SJCRH30 (cell line): ENCODE results near the gene KNDC1. TPM values are rescaled to one million over a fixed set of nuclear protein-coding genes. Genes with fewer than 3 reads are reported as not detected.

ENCODE experiments used
- DNase-seq, 2 experiments: peaks; one replicate each; pipeline ENCODE4 v3.0.0-alpha.2; 2015 to 2020
- H3K27ac ChIP-seq: fragments of 250-450 bp; sonication (Bioruptor Pico); 2 replicates; pipeline ENCODE4 v1.5.1; 2020; ENCODE audit warnings: mild to moderate bottlenecking, moderate library complexity
- H3K27me3 ChIP-seq: fragments of 250-450 bp; sonication (Bioruptor Pico); 2 replicates; pipeline ENCODE4 v1.5.1; 2020; ENCODE audit warnings: mild to moderate bottlenecking, moderate library complexity
- H3K36me3 ChIP-seq: fragments of 250-450 bp; sonication (Bioruptor Pico); 2 replicates; pipeline ENCODE4 v1.5.1; 2020; ENCODE audit warnings: mild to moderate bottlenecking, moderate library complexity
- H3K4me1 ChIP-seq: fragments of 250-450 bp; sonication (Bioruptor Pico); 2 replicates; pipeline ENCODE4 v1.5.1; 2020; ENCODE audit warnings: mild to moderate bottlenecking, moderate library complexity
- H3K4me3 ChIP-seq: fragments of 250-450 bp; sonication (Bioruptor Pico); 2 replicates; pipeline ENCODE4 v1.5.1; 2020; ENCODE audit warnings: mild to moderate bottlenecking, moderate library complexity
- H3K9me3 ChIP-seq: fragments of 250-450 bp; sonication (Bioruptor Pico); replicated peaks from 2 replicates; pipeline ENCODE4 v1.5.1; 2020; ENCODE audit warnings: mild to moderate bottlenecking, moderate library complexity
- total RNA-seq: library from RNA; depleted of rRNA; stranded (reverse); fragments of >200 nt; shearing (Covaris generic); gene quantifications from 2 replicates; pipeline ENCODE4 v1.2.3, GENCODE V29; 2014

Gene KNDC1
- total RNA-seq, 1 experiment from 2014 or later: 1.1 TPM

DNA sequence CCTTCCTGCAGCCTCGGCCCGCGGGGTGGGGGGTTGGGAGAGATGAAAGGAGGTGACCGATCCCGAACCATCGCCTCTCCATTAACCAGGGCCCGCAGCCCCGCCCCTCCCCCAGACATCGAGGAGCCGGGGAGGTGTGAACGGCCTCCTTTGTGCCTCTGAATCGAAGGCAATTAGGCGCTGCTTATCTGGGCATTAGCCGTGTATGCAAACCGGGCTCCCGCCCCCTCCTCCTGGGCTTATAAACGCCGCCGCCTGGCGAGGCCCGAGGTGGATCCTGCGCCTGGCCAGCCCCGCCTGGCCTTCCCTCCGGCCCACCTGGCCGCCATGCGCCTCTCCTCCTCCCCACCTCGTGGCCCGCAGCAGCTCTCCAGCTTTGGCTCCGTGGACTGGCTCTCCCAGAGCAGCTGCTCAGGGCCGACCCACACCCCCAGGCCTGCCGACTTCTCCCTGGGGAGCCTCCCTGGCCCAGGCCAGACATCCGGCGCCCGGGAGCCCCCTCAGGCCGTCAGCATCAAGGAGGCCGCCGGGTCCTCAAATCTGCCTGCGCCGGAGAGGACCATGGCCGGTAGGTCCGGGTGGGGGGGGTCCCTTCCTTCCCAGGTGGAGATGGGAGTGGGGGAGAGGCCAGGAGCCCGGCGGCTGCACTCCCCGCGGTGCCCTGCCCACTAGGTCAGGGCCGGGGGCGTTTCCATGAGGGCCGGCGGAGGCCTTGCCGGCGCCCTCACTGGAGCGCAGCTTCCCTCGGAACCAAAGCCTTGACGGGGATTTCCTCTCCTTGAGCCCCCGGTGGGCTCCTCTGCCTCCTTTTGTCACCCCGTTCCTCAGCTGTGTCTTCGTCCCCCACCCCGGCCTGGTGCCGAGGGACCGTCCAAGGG is 77.8 kb downstream of the KNDC1 start, which contains the start of gene VENTX:
Gene VENTX (plus strand): TSS at position 268 of the 878 bp plus-strand sequence. CDS start 60 bp downstream, at position 328.
- H3K27ac ChIP-seq: no peak within 1 kb of the TSS
- H3K27me3 ChIP-seq: no peaks in the 10 kb centered on the region
- no peaks in the 10 kb centered on the region for H3K9me3 ChIP-seq
- peak within 1 kb of the TSS; percentile 31 for H3K4me3 ChIP-seq
- peak in 1 of 2 experiments; percentile 46 for DNase-seq
- no peaks in the 10 kb centered on the region for H3K4me1 ChIP-seq
- no peaks in the 10 kb centered on the region for H3K36me3 ChIP-seq

DNA sequence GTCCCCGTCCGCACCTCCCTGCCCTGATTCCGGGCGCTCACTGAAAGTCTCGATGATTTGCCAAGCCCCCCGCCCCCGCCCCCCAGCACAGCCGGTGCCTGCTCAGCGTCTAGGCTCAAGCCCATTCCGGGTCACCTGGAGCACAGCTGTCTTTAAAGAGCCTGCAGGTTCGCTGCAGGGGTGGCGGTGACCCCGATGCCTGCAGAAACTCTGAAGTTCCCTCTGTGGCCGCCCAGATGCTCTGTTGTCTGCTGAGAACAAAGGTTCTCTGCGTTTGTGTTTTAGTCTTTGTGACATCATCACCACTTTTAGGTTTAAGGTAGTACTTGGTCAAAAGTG is 78.4 kb downstream of the KNDC1 start:
- H3K36me3 ChIP-seq: no peaks in the 10 kb centered on the region
- no peaks in the 10 kb centered on the region for H3K27me3 ChIP-seq
- H3K4me3 ChIP-seq: no peak overlapping the region; the same call in 1 of the 2 replicates
- DNase-seq: no peak
- no peaks in the 10 kb centered on the region for H3K4me1 ChIP-seq
- H3K9me3 ChIP-seq: no peaks in the 10 kb centered on the region
- no peak overlapping the region for H3K27ac ChIP-seq

DNA sequence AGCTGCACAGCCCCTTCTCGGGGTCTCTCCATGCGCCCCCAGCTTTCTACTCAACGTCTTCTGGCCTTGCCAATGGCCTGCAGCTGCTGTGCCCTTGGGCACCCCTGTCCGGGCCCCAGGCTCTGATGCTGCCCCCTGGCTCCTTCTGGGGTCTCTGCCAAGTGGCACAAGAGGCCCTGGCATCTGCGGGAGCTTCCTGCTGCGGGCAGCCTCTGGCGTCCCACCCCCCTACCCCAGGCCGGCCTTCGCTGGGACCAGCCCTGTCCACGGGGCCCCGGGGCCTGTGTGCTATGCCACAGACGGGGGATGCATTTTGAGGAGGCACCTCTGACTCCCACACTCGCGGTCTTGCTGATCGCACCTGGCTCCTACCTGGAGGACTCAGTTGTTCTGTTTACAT is 80.0 kb downstream of the KNDC1 start:
- H3K27me3 ChIP-seq: no peaks in the 10 kb centered on the region
- H3K9me3 ChIP-seq: no peaks in the 10 kb centered on the region
- no peak overlapping the region for H3K4me3 ChIP-seq
- no peaks in the 10 kb centered on the region for H3K4me1 ChIP-seq
- H3K27ac ChIP-seq: no peak overlapping the region
- H3K36me3 ChIP-seq: no peaks in the 10 kb centered on the region
- DNase-seq: no peak

DNA sequence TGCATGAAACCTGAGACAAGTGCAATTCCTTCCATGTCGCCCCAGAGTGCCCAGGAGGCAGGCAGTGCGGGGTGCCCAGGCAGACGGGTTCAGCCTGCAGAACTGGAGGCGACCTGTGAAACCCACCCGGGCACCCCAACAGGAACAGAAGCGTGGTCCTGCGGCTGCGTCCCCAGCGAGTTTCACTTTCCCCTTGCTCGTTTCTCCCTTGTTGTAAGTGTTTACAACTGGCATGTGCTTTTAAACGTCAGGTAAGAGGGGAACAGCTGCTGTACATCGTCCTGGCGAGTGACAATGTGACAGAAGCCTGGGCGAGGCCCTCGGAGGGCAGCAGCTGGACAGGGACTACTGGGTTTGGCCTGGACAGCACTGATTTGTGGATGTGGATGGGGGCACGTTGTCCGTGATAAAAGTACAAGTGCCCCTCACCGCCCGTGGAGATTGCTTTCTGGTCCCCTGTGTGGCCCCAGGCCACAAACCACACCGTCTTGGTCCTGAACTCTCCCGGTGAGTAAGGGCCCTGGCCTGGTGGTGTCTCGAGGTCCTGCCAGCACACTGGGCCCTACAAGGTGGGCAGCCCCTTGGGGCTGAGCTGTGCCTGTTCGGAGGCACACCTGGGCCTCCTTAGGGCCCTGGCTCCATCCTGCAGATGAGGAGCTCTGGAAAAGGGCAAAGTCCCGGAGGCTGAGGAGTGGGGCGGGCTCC is 81.6 kb downstream of the KNDC1 start:
- no peaks in the 10 kb centered on the region for H3K36me3 ChIP-seq
- H3K4me1 ChIP-seq: no peaks in the 10 kb centered on the region
- no peaks in the 10 kb centered on the region for H3K27me3 ChIP-seq
- no peak overlapping the region for H3K4me3 ChIP-seq
- no peaks in the 10 kb centered on the region for H3K9me3 ChIP-seq
- no peak overlapping the region for H3K27ac ChIP-seq
- no peak for DNase-seq

DNA sequence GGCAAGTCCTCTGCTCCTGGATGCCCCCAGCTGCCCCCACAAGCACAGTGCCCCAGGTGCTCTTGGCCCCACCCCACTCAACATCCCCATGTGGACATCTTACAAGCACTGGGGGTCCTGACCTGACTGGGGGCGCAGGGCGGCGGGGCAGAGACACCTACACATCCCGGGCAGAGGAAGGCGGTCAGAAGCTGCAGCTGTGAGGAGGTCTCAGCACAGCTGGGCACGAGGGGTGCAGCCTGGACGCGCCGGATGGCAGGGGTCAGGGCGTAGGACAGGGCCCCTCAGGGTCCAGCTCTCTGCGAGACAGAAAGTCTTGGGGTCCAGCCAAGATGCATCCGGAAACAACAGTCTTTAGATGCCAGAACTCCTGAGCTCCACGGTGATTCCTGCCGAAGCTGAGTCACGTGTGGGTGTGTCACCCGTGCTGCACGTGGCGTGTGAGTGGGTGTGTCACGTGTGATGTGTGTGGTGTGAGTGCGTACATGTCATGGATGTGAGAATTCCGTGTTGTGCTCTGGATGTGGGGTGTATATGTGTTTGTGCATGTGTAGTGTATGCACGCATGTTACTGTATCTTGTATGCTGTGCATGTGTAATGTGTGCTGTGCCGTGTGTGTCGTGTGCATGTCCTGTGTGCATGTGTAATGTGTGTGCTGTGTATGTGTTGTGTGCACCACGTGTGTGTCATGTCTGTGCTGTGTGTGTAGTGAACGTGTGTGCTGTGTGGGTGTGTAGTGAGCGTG is 82.8 kb downstream of the KNDC1 start:
- H3K4me1 ChIP-seq: no peaks in the 10 kb centered on the region
- no peaks in the 10 kb centered on the region for H3K27me3 ChIP-seq

DNA sequence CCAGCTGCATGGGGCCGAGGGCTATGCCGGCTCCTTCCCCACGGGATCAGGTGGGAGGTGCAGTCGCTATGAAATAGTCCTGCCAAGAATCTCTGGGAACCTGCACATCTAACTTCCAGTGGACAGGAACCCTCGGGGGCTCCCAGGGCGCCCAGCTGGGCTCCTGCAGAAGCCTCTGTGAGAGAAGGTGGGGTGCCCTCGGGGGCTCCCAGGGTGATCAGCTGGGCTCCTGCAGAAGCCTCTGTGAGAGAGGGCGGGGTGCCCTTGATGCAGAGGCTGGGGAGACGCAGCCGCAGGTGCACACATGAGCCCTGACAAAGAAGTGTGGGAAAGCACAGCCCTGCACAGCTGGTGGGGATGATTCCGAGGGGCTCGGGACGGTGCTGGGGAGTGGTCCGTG is 83.6 kb downstream of the KNDC1 start:
- H3K4me1 ChIP-seq: peaks cover 5% of the 10 kb centered on the region; the same call in 1 of the 2 replicates
- H3K27ac ChIP-seq: no peak overlapping the region
- DNase-seq: no peak
- no peaks in the 10 kb centered on the region for H3K27me3 ChIP-seq
- no peaks in the 10 kb centered on the region for H3K36me3 ChIP-seq
- H3K9me3 ChIP-seq: no peaks in the 10 kb centered on the region
- H3K4me3 ChIP-seq: no peak overlapping the region

More for the DNA sequence above, 82.8 kb downstream of the KNDC1 start:
- no peak overlapping the region for H3K27ac ChIP-seq
- no peak for DNase-seq
- H3K9me3 ChIP-seq: no peaks in the 10 kb centered on the region
- H3K36me3 ChIP-seq: no peaks in the 10 kb centered on the region
- no peak overlapping the region for H3K4me3 ChIP-seq

DNA sequence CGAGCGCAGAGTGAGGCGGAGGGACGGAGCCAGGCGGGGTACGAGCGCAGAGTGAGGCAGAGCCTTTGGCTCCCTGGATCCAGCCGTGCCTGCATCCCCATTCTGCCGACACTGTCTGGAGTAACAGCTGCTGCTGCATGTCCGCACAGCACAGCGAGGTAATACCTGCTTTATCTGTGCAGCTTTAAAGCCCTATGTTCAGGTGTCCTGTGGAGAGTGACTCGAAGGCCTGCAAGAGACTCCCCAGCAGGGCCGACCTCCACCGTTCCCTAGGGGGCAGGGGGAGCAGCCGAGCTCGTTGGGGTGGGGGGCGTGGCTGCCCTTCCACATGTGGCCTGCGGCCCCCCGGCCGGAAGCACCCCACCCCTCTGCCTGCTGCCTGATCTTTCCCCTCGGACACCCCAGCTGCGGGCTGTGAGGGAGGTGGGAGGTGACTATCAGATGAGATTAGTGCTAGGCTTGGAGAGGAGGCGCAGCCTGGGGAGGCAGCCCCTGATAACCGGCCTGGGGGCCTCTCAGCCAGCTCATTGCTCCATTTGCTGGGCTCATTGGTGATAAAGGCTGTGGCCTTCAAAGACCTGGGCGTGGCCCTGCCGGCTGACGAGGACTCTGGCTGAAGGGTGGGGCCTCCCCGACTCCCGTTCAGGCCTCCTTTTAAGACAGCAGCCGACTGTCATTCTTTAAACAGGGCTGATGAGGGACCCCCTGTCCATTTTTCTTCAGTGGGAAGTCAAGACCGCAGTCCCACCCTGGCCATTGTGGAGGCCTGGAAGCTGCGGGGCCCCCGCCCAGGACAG is 85.6 kb downstream of the KNDC1 start:
- H3K27ac ChIP-seq: no peak overlapping the region
- peak; percentile 35 to 50 for DNase-seq
- peaks cover 8% of the 10 kb centered on the region; the same call in 1 of the 2 replicates for H3K4me1 ChIP-seq
- no peaks in the 10 kb centered on the region for H3K36me3 ChIP-seq
- no peaks in the 10 kb centered on the region for H3K27me3 ChIP-seq
- no peak overlapping the region for H3K4me3 ChIP-seq
- H3K9me3 ChIP-seq: no peaks in the 10 kb centered on the region

DNA sequence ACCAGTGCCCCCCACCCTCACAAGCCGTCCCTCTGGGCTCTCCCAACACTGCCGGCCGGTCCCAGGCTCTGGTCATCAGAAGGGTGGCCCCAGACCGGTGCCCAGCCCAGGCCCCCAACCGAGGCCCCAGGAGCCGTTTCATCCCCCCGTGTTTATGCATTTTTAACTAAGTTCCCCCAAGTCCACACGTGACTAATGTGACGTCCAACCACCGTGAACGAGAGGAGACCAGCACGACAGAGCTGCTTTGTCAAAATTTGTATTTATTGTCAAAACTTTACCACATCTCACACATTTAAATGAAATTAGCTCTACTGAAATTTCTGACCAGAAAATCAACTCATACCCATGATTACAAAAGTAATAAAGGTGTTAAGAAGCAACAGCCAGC is 86.2 kb downstream of the KNDC1 start:
- Histone ChIP-seq H3K27ac (no peak overlapping the region), H3K4me1 (peaks cover 8% of the 10 kb centered on the region; the same call in 1 of the 2 replicates), H3K9me3 (no peaks in the 10 kb centered on the region), H3K27me3 (no peaks in the 10 kb centered on the region), H3K36me3 (no peaks in the 10 kb centered on the region), H3K4me3 (no peak overlapping the region)
- DNase-seq: no peak

DNA sequence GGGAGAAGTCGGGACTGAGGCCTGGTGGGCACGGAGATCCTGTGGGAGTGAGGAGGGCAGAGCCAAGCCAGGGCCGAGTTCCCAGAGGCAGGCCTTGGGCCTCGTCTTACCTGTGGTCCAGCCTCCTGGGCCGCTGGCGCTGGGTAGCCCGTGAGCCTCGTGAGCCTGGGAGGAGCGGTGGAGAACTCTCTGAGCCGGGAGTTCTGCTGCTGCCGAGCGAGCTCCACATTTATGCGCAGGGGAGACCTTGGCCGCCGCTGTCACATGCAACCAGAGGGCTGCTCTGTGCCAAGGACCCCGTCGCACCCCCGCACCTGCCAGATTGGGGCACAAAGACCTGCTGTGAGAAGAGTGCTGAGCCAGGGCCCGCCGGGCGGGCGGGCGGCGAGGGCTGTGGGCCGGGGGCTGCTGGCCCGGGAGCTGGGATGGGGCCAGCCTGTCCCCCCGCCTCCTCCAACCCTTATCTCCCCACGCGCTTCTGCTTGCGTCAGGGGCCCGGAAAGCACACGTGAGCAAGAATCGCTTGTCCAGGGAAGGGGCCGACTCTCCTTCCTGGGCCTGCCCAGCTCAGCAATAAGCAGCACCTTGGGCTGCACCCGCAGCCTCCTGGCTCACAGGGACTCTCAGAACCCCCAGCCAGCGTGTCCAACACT is 87.8 kb downstream of the KNDC1 start:
- Histone ChIP-seq H3K36me3 (no peaks in the 10 kb centered on the region), H3K9me3 (no peaks in the 10 kb centered on the region), H3K27me3 (no peaks in the 10 kb centered on the region), H3K4me1 (peaks cover 8% of the 10 kb centered on the region; the same call in 1 of the 2 replicates), H3K27ac (no peak overlapping the region), H3K4me3 (no peak overlapping the region)
- no peak for DNase-seq

DNA sequence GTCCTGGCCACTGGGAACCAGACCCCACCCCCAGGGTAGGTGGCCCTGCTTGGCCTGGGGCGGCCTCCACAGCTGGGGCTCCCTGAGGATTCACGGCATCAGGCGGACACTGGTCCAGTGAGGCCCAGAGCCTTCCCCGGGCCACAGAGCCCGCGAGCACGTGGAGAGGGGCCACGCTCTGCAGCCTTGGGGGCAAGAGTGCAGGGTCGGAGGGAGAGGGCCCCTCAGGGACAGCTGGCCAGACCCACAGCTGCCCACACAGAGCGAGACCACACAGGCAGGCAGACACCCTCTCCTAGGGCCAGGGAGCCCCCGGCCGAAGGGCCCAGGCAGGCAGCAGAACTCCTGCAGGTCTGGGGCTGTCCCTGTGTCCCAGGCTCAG is 88.3 kb downstream of the KNDC1 start:
- Histone ChIP-seq H3K27ac (no peak overlapping the region), H3K4me3 (no peak overlapping the region), H3K27me3 (no peaks in the 10 kb centered on the region), H3K9me3 (no peaks in the 10 kb centered on the region), H3K36me3 (no peaks in the 10 kb centered on the region), H3K4me1 (peaks cover 8% of the 10 kb centered on the region; the same call in 1 of the 2 replicates)
- DNase-seq: peak; percentile 35 to 36

DNA sequence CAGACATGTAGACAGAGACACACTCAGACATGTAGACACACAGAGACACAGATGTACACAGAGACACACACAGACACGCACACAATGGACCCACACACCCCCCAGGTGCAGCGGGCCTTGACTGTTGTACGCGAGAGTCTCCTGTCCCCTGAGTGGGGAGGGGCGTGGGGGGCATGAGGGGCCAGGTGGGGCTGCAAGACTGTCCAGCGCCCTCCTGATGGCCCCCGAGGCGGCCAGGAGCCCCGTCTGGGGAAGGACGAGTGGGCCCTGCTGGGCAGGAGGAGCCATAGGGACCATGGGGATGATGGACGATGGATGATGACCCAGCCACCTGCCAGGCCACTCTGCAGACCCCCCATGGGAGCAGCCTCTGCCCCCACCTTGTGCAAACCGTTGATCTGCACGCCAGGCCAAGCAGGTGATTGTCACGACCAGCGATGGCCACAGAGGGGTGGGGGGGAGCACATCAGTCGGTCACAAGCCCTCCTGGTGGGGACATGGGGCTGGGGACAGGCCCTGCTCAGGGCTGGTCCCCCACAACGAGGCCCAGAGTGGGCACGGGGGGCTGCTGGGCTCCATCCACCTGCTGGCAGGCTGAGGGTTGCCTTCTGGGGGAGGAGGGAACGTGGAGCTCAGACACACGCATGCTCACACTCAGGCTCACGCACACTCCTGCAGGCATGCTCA is 89.2 kb downstream of the KNDC1 start:
- no peaks in the 10 kb centered on the region for H3K27me3 ChIP-seq
- DNase-seq: no peak
- H3K36me3 ChIP-seq: no peaks in the 10 kb centered on the region
- H3K9me3 ChIP-seq: no peaks in the 10 kb centered on the region
- H3K27ac ChIP-seq: no peak overlapping the region
- peaks cover 8% of the 10 kb centered on the region; the same call in 1 of the 2 replicates for H3K4me1 ChIP-seq
- no peak overlapping the region for H3K4me3 ChIP-seq

DNA sequence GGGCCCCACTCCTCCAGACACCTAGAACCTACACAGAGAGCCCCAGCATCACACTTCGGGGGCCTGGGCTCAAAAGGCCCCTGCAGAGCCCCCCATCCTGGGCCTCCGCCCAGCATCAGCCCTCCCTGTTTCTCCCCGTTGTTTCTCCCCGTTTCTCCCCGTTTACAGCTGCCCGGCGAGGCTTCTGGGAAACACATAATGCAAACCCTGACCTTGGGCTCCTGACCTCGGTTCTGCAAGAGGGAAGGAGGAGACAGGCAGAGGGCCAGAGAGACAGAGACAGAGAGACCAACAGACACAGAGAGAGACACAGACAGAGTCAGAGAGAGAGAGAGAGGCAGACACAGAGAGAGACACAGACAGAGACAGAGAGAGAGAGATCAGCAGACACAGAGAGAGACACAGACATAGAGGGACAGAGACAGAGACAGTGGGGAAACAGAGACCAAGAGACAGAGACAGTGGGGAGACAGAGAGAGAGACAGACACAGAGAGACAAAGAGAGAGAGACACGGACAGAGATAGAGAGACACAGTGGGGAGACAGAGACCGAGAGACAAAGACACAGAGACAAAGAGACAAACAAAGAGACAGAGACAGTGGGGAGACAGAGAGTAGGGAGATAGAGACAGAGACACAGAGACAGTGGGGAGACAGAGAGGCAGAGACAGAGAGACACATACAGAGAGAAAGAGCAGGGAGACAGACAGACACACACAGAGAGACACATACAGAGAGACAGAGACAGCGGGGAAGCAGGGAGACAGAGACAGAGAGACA is 90.1 kb downstream of the KNDC1 start:
- Histone ChIP-seq H3K9me3 (no peaks in the 10 kb centered on the region), H3K27ac (no peak overlapping the region), H3K27me3 (no peaks in the 10 kb centered on the region), H3K4me1 (peaks cover 8% of the 10 kb centered on the region; the same call in 1 of the 2 replicates), H3K4me3 (no peak overlapping the region), H3K36me3 (no peaks in the 10 kb centered on the region)
- no peak for DNase-seq
